NT2/D1 (cell line): Measurements from ENCODE around the gene AFF3.

Experiments
- SUZ12 ChIP-seq: IDR thresholded peaks from 2 replicates; pipeline ENCODE4 v1.6.1; 2011; ENCODE audit not compliant: insufficient read length, insufficient read depth; ENCODE audit errors: extremely low read depth
- YY1 ChIP-seq: IDR thresholded peaks from 2 replicates; pipeline ENCODE4 v1.6.1; 2011; ENCODE audit not compliant: insufficient read length, insufficient read depth

- no peak for TF ChIP-seq SUZ12
- TF ChIP-seq YY1 = no peak
These were observed 370.6 kb downstream of the AFF3 start for GRCh38 chr2:99771681-99772333.
